ENCODE measurements around the gene PRLR. TPM values are rescaled to one million over a fixed set of nuclear protein-coding genes. Genes with fewer than 3 reads are reported as not detected.

Gene PRLR
- total RNA-seq, 4 donors from 2014 or later, result 0.98 to 4.0 (median 1.6) TPM

DNA sequence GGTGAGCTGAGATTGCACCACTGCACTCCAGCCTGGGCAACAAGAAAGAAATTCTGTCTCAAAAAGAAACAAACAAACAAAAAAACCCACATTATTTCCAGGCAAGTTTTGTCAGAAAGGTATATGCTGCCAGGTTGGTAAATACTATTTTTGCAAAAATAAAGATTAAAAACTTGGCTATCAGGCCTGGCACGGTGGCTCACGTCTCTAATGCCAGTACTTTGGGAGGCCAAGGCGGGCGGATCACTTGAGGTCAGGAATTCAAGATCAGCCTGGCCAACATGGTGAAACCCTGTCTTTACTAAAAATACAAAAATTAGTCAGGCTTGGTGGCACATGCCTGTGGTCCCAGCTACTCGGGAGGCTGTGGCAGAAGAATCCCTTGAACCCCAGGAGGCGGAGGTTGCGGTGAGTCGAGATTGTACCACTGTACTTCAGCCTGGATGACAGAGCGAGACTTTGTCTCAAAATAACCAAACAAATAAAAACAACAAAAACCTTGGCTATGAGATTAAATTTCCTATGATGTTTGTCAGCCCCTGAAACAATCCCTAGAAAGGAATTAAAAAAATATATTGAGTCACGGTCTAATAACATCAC lies 205.3 kb downstream of the PRLR start:
- TF ChIP-seq, protein P1, sequence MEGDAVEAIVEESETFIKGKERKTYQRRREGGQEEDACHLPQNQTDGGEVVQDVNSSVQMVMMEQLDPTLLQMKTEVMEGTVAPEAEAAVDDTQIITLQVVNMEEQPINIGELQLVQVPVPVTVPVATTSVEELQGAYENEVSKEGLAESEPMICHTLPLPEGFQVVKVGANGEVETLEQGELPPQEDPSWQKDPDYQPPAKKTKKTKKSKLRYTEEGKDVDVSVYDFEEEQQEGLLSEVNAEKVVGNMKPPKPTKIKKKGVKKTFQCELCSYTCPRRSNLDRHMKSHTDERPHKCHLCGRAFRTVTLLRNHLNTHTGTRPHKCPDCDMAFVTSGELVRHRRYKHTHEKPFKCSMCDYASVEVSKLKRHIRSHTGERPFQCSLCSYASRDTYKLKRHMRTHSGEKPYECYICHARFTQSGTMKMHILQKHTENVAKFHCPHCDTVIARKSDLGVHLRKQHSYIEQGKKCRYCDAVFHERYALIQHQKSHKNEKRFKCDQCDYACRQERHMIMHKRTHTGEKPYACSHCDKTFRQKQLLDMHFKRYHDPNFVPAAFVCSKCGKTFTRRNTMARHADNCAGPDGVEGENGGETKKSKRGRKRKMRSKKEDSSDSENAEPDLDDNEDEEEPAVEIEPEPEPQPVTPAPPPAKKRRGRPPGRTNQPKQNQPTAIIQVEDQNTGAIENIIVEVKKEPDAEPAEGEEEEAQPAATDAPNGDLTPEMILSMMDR (IDR thresholded peaks at IDR 0.05; ENCODE audit: low read depth), result no peak

DNA sequence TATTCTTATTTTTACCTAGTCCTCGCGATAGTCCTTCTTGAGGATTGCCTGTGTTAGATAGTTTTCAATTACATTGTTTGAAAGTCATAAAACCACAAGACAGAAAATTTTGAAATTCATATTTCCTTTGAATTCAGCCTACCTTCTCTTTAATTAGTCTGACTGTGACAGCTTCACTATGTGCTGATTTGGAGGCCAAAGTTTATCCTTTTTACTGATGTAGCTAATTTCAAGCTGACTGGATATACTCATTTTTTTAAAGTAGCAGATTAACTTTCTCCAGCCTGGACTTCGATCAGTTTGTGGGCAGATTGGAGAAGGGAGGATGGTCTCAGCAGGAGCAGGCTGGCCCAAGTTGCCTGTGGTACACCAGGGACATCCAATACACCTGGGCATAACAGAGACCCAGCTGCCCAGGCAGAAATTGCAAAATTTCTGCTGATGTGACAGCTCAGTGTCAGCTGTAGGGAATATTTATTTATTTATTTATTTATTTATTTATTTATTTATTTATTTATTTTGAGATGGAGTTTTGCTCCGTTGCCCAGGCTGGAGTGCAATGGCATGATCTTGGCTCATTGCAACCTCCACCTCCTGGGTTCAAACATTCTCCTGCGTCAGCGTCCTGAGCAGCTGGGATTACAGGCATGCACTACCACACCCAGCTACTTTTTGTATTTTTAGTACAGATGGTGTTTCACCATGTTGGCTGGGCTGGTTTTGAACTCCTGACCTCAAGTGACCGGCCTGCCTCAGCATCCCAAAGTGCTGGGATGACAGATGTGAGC lies 206.7 kb downstream of the PRLR start:
- TF ChIP-seq, protein P1 (IDR thresholded peaks at IDR 0.05; ENCODE audit: low read depth), result no peak

DNA sequence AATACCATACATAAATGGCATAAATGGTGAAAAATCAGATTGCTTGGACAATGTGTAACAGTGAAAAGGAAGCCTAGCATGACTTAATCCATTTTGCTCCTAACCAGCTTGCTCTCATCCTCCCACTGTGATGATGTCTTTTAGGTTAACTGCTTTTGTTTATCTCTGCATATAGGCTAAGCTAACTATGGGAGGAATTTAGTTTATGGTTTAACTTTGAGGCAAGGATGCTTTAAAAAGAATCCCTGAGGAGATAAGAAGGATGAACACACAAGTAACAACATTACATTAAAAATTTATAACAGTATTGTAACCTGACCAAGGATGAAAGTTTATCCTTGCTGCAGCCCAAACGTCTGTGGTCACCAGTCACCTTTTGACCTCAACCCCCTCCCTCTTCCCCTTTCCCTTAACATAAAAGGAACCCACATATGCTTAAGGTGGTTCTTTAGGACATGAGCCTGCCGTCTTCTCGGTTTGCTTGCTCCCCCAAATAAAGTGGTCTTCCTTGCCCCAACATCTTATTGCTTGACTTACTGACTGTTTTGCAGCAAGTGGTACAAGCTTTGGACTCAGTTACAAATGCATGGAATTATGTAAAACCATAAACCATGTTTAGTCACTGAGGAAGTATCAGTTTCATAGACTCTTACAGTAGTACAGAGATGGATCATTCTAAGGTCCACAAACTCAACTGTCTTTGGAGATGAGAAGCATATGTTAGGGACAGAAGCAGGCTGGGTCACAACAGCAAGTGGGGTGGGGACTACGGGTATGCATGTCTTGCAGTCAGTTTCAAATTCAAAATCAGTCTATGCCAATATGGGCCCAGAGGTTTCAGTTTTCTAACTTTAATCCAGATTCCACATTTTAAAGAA lies 213.9 kb downstream of the PRLR start:
- TF ChIP-seq, protein P1 (IDR thresholded peaks at IDR 0.05; ENCODE audit: low read depth), result no peak

DNA sequence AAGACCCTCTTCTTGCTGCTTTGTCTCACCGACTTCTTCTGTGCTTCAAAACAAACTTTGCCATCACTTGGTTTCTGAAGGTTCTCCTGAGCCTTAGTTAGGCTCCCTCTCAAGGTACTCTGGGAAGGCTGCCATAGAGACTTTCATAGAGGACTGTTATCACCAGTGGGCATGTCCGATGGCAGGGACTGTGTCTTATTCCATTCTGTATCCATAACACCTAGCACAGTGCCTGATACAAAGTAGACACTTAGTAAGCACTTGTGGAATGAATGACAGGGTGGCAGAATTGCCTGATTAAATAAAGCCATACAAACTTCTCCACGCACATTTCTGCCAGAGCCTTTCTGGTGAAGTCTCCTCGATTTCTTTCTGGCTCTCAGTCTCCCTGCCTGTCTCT lies 215.2 kb downstream of the PRLR start:
- TF ChIP-seq, protein P1 (IDR thresholded peaks at IDR 0.05; ENCODE audit: low read depth), result no peak

DNA sequence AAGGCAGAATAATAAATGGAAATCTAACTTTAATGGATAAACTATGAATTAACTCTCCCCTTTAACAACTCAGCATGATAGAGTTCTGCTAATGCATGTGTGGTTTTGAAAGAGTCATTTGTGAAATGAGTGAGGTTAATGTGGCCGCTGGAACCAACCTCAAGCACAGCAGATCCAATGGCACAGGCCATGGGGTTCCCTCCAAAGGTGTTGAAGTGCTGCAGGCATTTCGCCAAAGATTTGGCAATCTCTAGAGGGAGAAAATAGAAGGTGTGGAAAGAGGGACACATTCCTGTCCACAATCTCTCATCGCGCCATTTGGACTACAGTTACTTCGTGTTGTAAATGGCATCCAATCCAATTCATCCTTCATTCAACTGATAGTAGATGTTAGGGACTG lies 217.5 kb downstream of the PRLR start:
- TF ChIP-seq, protein P1 (IDR thresholded peaks at IDR 0.05; ENCODE audit: low read depth), result no peak

DNA sequence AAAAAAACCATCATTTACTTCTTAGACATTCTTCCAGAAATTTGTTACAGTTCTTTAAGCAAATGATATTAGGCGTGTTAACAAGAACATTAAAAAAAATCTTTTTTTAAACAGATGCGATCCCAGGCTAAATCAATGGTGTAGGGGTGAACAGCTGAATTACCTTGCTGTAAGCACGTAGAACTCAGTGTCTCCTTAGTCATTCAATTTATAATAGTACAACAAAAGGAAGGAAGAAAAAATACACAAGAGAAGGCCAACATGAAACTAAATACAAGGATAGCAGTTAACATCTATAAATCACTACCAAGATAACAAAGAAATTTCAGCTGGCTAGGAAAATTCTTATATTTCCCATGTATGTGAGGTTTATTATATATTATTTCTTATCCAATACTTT lies 217.9 kb downstream of the PRLR start:
- TF ChIP-seq, protein P1 (IDR thresholded peaks at IDR 0.05; ENCODE audit: low read depth), result no peak

DNA sequence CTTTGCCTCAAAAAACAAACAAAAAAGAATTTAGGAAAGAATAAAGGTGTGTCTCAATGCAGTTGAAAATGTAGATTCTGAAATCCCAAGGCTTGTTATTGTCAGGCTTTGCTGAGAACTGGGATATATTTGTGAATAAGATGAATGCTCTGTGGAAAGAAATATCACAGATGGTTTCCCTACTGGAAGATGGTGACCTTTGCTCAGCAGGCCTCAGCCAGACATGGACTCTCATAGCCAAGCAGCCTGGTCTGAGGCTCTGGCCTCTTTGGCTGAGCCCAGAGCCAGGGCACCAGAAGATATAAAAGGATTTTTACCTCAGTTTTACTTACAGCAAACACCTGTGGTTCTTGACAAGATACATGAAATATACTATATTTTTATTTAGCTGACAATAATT lies 219.6 kb downstream of the PRLR start:
- TF ChIP-seq, protein P1 (IDR thresholded peaks at IDR 0.05; ENCODE audit: low read depth), result no peak
